Mucosa of descending colon (tissue), 3 donors: ENCODE measurements around the gene CCDC32. TPM values are rescaled to one million over a fixed set of nuclear protein-coding genes. Genes with fewer than 3 reads are reported as not detected.
A peak's percentile ranks its signal among the peaks of the same experiment; 100 is the strongest.

Experiments
- ATAC-seq: fragments of 200-7000 bp; cut with Tn5 transposase; one replicate; pipeline ENCODE4 v1.9.1; 2020; ENCODE audit warnings: mild to moderate bottlenecking, moderate library complexity
- DNase-seq, 3 donors: peaks; one replicate each; pipeline ENCODE4 v3.0.0-alpha.2; 2020
- H3K36me3 ChIP-seq: fragments of 200-600 bp; one replicate; pipeline ENCODE4 v1.8.0; 2021; ENCODE audit warnings: low read depth, mild to moderate bottlenecking
- H3K4me1 ChIP-seq: fragments of 200-600 bp; one replicate; pipeline ENCODE4 v1.8.0; 2021; ENCODE audit warnings: low read depth, mild to moderate bottlenecking
- H3K4me3 ChIP-seq: fragments of 200-600 bp; one replicate; pipeline ENCODE4 v1.8.0; 2021; ENCODE audit warnings: mild to moderate bottlenecking
- H3K9me3 ChIP-seq: fragments of 200-600 bp; one replicate; pipeline ENCODE4 v1.8.0; 2021; ENCODE audit warnings: mild to moderate bottlenecking
- CTCF ChIP-seq: fragments of 200-600 bp; IDR thresholded peaks from one replicate; pipeline ENCODE4 v1.8.0; 2022; ENCODE audit warnings: antibody characterized with exemption, mild to moderate bottlenecking
- intact Hi-C, 2 donors: fragments of 100-400 bp; cut with DNase I in 1 of 2; cut with micrococcal nuclease in 1 of 2; formaldehyde crosslinking; loops; one replicate each; pipeline versions ENCODE4 v1.11.0 to v1.11.1; 2022; cut with DNase I, micrococcal nuclease
- total RNA-seq, 3 donors: library from RNA; stranded (reverse); fragmentation: NEBNext Ultra II Directional in 2 of 3; extraction: Animal tissue kit (Norgen Biotek cat#: 25700) in 2 of 3; gene quantifications; one replicate each; pipeline versions ENCODE4 v1.2.1 to v1.2.4, GENCODE V29; 2021 to 2023
- donor health status: DM: no; HTN: no; CAD: no; lungs with moderate emphysema.
- donor health status: DM: no; HTN: no; CAD: no.
- donor health status: DM: no; HTN: yes; CAD: no.

CCDC32 gene
- total RNA-seq, 3 donors from 2014 or later: 32.6 to 35.0 (median 32.8) TPM

GRCh38 chr15:40598126-40598525, 33.3 kb upstream of the CCDC32 start:
- no peak overlapping the region for H3K4me3 ChIP-seq
- TF ChIP-seq CTCF: no peak
- H3K36me3 ChIP-seq: no peaks in the 10 kb centered on the region
- H3K4me1 ChIP-seq: no peaks in the 10 kb centered on the region
- no peaks in the 10 kb centered on the region for H3K9me3 ChIP-seq
- DNase-seq (no peak), ATAC-seq (no peak)
- intact Hi-C loops: no loop called here

DNA sequence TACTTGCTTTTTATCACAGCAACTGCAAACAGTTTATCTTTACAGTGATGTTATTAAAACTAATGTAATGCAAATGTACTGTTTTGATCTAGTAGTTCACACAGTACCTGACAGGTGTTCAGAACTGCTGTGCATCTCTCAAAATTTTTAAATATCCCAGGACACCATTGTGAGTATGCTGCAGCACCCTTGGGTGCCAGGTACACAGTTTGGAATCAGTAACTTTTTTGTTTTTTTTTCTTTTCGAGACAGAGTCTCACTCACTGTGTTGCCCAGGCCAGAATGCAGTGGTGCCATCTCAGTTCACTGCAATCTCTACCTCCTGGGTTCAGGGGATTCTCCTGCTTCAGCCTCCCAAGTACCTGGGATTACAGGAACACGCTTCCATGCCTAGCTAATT, 32.2 kb upstream of the CCDC32 start:
- H3K4me3 ChIP-seq: no peak overlapping the region
- intact Hi-C loops: no loop called here

DNA sequence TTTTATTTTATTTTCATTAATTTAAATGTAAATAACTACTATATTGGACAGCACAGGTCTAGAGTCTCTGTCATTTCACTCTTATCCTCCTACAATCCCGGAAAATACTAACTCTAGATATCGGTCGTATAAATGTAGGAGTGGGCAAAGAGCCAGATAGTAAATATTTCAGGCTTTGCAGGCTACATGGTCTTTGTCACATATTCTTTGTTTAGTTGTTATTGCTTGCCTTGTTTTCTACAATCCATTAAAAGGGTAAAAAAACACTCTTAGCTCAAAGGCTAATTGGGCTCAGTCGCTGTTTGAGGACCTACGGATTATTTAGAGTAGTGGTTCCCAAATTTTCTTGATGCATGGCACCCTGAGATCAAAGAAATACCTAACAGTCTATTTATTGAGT, 30.9 kb upstream of the CCDC32 start:
- Histone ChIP-seq H3K9me3 (no peaks in the 10 kb centered on the region), H3K4me1 (no peaks in the 10 kb centered on the region), H3K36me3 (no peaks in the 10 kb centered on the region), H3K4me3 (no peak overlapping the region)
- intact Hi-C loops: no loop called here
- ATAC-seq (no peak), DNase-seq (no peak)
- TF ChIP-seq CTCF: no peak

More for the DNA sequence above, 32.2 kb upstream of the CCDC32 start:
- H3K9me3 ChIP-seq: no peaks in the 10 kb centered on the region
- DNase-seq (no peak), ATAC-seq (no peak)
- TF ChIP-seq CTCF: no peak
- no peaks in the 10 kb centered on the region for H3K36me3 ChIP-seq
- H3K4me1 ChIP-seq: no peaks in the 10 kb centered on the region

DNA sequence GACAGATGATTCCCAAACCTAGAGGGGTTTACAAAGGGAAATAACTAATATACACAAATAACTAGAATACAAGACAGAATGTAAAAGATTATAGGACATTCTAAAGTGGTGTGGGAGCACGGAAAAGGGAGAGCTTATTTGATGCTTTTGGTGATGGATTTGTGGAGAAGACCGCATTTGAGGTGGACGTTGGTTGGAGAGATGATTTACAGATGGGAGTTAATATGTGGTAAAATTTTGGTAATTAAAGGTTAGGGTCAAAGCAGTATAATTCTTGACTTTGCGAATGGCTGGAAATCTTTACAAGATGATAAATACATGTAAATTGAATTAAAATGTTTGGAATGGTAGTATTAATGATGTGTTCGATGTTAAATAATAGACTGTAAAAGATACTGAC, 30.4 kb upstream of the CCDC32 start:
- Histone ChIP-seq H3K9me3 (no peaks in the 10 kb centered on the region), H3K36me3 (no peaks in the 10 kb centered on the region), H3K4me1 (no peaks in the 10 kb centered on the region), H3K4me3 (no peak overlapping the region)
- DNase-seq (no peak), ATAC-seq (no peak)
- TF ChIP-seq CTCF: no peak
- intact Hi-C loops: no loop called here

DNA sequence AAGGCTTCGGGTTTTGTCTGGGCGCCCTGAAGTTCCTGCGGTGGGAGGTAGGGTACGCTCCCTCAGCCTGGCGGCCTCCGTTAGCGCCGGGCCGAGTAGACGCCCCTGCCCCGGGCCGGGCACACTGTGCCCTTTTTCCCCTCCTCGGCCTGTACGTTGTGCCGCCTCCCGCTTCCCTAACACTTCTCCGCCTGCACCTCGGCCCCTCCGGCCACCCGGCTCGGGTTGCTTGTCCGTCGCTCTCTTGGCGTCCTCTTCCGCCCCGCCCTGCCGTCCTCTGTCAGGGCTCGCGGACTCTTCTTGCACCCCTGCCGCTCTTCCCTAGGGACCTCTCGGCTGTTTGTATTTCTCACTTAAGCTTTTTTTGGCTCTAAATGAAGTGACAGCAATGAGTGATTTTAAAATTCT, 29.6 kb upstream of the CCDC32 start:
- no peaks in the 10 kb centered on the region for H3K4me1 ChIP-seq
- peak; percentile 73 to 80 (median 79) for DNase-seq
- H3K36me3 ChIP-seq: no peaks in the 10 kb centered on the region
- H3K4me3 ChIP-seq: peak overlapping the region; percentile 36
- peak; percentile 76 for ATAC-seq
- no peaks in the 10 kb centered on the region for H3K9me3 ChIP-seq
- intact Hi-C loops: no loop called here
- TF ChIP-seq CTCF: no peak
